Measurements from ENCODE around the gene GPR132. TPM values are rescaled to one million over a fixed set of nuclear protein-coding genes. Genes with fewer than 3 reads are reported as not detected.

The GPR132 gene
- total and polyA plus RNA-seq, 9 of the 15 experiments (the other 6 are each of a cell fraction or from before 2014, with no cell fraction given): 0.01 to 1.1 (median 0.25) TPM; not detected in 1

DNA sequence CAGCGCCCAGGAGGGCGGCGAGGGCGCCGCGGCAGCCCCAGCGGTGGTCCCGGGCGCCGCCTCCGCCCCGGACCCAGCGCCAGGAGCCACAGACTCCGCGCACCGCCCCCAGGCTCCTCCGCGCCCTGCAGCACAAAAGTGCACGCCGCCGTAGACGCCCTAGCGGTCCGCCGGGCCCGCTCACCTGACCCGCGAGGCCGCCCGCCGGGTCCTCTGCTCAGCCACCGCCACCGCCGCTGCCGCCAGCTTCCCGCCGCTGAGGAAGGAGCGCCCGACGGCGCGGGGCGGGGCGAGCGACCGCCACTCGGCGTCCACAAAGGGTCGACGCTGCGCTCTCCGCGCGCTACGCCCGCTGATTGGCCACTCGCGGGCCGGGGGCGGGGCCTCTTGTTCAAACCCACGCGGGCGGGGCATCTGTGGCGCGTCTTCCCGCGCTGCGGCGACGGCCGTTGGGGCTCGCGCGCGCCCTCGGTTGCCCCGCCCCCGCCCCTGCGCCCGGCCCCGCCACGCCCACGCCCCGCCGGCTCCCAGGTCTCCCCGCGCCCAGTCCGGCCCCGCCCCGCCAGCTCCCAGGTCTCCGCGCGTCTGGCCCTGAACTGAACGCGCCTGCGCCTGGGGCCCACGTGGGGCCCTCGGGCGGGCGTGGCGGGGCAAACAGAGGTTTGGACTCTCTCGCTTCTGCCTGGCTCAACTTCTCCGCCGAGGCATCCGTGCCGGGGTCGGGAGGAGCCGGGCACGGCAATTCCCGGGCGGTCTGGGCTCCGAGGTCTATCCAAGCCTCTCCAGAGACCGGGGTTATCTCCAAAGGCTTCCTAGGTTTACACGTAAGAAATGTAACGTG, 44.2 kb downstream of the GPR132 start, which contains the start of gene CDCA4 (continued):
- TF ChIP-seq PHB (CRISPR knock-in tag; IDR thresholded peaks at IDR 0.05) (no peak), TGIF2 (CRISPR knock-in tag; IDR thresholded peaks at IDR 0.05) (no peak), ZNF830 (CRISPR knock-in tag; IDR thresholded peaks at IDR 0.05) (no peak), SUPT5H (IDR thresholded peaks at IDR 0.05) (peak; percentile 48), ZNF143 (CRISPR knock-in tag; IDR thresholded peaks at IDR 0.05) (peak; percentile 61), RB1 (IDR thresholded peaks at IDR 0.05; ENCODE audit: low read depth) (peak; percentile 76), SNRNP70 (optimal IDR thresholded peaks at IDR 0.05; ENCODE audit: low read depth, low read length) (no peak), ZNF134 (CRISPR knock-in tag; conservative IDR thresholded peaks at IDR 0.05) (no peak), NFIX (CRISPR knock-in tag; IDR thresholded peaks at IDR 0.05; ENCODE audit: low read depth) (no peak), ZNF253 (CRISPR knock-in tag; conservative IDR thresholded peaks at IDR 0.05) (no peak), RBFOX2 (IDR thresholded peaks at IDR 0.05; ENCODE audit: low read depth, low read length) (peak; percentile 95), KAT2B (IDR thresholded peaks at IDR 0.05; ENCODE audit: low read depth, low read length) (no peak), POLR2A (conservative IDR thresholded peaks at IDR 0.05) (peak; percentile 72)
- TF ChIP-seq, protein P1, sequence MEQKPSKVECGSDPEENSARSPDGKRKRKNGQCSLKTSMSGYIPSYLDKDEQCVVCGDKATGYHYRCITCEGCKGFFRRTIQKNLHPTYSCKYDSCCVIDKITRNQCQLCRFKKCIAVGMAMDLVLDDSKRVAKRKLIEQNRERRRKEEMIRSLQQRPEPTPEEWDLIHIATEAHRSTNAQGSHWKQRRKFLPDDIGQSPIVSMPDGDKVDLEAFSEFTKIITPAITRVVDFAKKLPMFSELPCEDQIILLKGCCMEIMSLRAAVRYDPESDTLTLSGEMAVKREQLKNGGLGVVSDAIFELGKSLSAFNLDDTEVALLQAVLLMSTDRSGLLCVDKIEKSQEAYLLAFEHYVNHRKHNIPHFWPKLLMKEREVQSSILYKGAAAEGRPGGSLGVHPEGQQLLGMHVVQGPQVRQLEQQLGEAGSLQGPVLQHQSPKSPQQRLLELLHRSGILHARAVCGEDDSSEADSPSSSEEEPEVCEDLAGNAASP (IDR thresholded peaks at IDR 0.05): no peak
- TF ChIP-seq, protein P2, sequence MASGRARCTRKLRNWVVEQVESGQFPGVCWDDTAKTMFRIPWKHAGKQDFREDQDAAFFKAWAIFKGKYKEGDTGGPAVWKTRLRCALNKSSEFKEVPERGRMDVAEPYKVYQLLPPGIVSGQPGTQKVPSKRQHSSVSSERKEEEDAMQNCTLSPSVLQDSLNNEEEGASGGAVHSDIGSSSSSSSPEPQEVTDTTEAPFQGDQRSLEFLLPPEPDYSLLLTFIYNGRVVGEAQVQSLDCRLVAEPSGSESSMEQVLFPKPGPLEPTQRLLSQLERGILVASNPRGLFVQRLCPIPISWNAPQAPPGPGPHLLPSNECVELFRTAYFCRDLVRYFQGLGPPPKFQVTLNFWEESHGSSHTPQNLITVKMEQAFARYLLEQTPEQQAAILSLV (tag; IDR thresholded peaks at IDR 0.05): no peak
- TF ChIP-seq, protein P3, sequence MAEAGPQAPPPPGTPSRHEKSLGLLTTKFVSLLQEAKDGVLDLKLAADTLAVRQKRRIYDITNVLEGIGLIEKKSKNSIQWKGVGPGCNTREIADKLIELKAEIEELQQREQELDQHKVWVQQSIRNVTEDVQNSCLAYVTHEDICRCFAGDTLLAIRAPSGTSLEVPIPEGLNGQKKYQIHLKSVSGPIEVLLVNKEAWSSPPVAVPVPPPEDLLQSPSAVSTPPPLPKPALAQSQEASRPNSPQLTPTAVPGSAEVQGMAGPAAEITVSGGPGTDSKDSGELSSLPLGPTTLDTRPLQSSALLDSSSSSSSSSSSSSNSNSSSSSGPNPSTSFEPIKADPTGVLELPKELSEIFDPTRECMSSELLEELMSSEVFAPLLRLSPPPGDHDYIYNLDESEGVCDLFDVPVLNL (CRISPR knock-in tag; IDR thresholded peaks at IDR 0.05; ENCODE audit: low read depth): peak; percentile 85
- TF ChIP-seq, protein P4, sequence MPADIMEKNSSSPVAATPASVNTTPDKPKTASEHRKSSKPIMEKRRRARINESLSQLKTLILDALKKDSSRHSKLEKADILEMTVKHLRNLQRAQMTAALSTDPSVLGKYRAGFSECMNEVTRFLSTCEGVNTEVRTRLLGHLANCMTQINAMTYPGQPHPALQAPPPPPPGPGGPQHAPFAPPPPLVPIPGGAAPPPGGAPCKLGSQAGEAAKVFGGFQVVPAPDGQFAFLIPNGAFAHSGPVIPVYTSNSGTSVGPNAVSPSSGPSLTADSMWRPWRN (IDR thresholded peaks at IDR 0.05; ENCODE audit: low read depth): no peak
- TF ChIP-seq, protein P5, sequence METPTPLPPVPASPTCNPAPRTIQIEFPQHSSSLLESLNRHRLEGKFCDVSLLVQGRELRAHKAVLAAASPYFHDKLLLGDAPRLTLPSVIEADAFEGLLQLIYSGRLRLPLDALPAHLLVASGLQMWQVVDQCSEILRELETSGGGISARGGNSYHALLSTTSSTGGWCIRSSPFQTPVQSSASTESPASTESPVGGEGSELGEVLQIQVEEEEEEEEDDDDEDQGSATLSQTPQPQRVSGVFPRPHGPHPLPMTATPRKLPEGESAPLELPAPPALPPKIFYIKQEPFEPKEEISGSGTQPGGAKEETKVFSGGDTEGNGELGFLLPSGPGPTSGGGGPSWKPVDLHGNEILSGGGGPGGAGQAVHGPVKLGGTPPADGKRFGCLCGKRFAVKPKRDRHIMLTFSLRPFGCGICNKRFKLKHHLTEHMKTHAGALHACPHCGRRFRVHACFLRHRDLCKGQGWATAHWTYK (CRISPR knock-in tag; IDR thresholded peaks at IDR 0.05): no peak
- TF ChIP-seq, protein P6, sequence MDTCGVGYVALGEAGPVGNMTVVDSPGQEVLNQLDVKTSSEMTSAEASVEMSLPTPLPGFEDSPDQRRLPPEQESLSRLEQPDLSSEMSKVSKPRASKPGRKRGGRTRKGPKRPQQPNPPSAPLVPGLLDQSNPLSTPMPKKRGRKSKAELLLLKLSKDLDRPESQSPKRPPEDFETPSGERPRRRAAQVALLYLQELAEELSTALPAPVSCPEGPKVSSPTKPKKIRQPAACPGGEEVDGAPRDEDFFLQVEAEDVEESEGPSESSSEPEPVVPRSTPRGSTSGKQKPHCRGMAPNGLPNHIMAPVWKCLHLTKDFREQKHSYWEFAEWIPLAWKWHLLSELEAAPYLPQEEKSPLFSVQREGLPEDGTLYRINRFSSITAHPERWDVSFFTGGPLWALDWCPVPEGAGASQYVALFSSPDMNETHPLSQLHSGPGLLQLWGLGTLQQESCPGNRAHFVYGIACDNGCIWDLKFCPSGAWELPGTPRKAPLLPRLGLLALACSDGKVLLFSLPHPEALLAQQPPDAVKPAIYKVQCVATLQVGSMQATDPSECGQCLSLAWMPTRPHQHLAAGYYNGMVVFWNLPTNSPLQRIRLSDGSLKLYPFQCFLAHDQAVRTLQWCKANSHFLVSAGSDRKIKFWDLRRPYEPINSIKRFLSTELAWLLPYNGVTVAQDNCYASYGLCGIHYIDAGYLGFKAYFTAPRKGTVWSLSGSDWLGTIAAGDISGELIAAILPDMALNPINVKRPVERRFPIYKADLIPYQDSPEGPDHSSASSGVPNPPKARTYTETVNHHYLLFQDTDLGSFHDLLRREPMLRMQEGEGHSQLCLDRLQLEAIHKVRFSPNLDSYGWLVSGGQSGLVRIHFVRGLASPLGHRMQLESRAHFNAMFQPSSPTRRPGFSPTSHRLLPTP (IDR thresholded peaks at IDR 0.05; ENCODE audit: borderline replicate concordance, extremely low read depth, insufficient read length): no peak

Measured in K562 (cell line).